AG04450 (cell line): Measurements from ENCODE around the gene PRR14L. TPM values are rescaled to one million over a fixed set of nuclear protein-coding genes. Genes with fewer than 3 reads are reported as not detected.

Experiments used
- CTCF ChIA-PET: fragments of 300-600, 350-600 bp; formaldehyde crosslinking; extraction: SDS; loops from one replicate; lab custom pipeline; 2022; ENCODE audit warnings: antibody characterized with exemption, inconsistent platforms; lab: Charles Lee
- POLR2A ChIA-PET: fragments of 350-600 bp; formaldehyde crosslinking; extraction: SDS; loops from one replicate; lab custom pipeline; 2021; ENCODE audit warnings: antibody characterized with exemption, inconsistent platforms; lab: Yijun Ruan, JAX
- DNase-seq: peaks from one replicate; pipeline ENCODE4 v3.0.0-alpha.2; 2011; ENCODE audit warnings: low read depth, low spot score
- H3K27ac ChIP-seq: one replicate; pipeline ENCODE4 v1.5.1; 2012; ENCODE audit warnings: low read depth, low read length, control low read depth
- H3K27me3 ChIP-seq: one replicate; pipeline ENCODE4 v1.6.0; 2012; ENCODE audit warnings: low read length; ENCODE audit not compliant: control insufficient read depth, insufficient read depth
- H3K4me3 ChIP-seq: 2 replicates; pipeline ENCODE4 v1.5.1; 2011; ENCODE audit warnings: mild to moderate bottlenecking, low read depth, low read length, control low read depth
- H3K9me3 ChIP-seq: 2 replicates; pipeline ENCODE4 v1.5.1; 2012; ENCODE audit warnings: low read length; ENCODE audit not compliant: control insufficient read depth, insufficient read depth
- polyA plus RNA-seq: library from polyadenylated mRNA; depleted of rRNA; stranded (reverse); fragments of >200 nt; gene quantifications from 2 replicates; pipeline ENCODE4 v1.2.3, GENCODE V29; 2011
- TF ChIP-seq, protein P1 (sequence below): IDR thresholded peaks from 2 replicates; pipeline ENCODE4 v1.5.1; 2011; ENCODE audit warnings: low read depth, low read length, control low read depth, inconsistent platforms

Gene PRR14L
- polyA plus RNA-seq, 1 experiment: 16.3 TPM

GRCh38 chr22:31754813-31755212 lies 4.9 kb upstream of the PRR14L start:
- Histone ChIP-seq H3K9me3 (no peaks in the 10 kb centered on the region), H3K27me3 (no peaks in the 10 kb centered on the region), H3K27ac (no peak overlapping the region), H3K4me3 (peak overlapping the region; percentile 88)
- TF ChIP-seq, protein P1, sequence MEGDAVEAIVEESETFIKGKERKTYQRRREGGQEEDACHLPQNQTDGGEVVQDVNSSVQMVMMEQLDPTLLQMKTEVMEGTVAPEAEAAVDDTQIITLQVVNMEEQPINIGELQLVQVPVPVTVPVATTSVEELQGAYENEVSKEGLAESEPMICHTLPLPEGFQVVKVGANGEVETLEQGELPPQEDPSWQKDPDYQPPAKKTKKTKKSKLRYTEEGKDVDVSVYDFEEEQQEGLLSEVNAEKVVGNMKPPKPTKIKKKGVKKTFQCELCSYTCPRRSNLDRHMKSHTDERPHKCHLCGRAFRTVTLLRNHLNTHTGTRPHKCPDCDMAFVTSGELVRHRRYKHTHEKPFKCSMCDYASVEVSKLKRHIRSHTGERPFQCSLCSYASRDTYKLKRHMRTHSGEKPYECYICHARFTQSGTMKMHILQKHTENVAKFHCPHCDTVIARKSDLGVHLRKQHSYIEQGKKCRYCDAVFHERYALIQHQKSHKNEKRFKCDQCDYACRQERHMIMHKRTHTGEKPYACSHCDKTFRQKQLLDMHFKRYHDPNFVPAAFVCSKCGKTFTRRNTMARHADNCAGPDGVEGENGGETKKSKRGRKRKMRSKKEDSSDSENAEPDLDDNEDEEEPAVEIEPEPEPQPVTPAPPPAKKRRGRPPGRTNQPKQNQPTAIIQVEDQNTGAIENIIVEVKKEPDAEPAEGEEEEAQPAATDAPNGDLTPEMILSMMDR: no peak
- DNase-seq: no peak
- ChIA-PET POLR2A (no interaction called here), CTCF (interaction anchor here (1.0 to 1.2 kb wide), 2 partner anchors 90 to 216 kb away, joined by 3 to 5 read pairs; no protein-coding TSS in a partner anchor)

- CTCF ChIA-PET: interaction anchor here (1.6 kb wide), 1 partner anchor 88 kb away, joined by 4 read pairs; no protein-coding TSS in a partner anchor
- Histone ChIP-seq H3K9me3 (no peaks in the 10 kb centered on the region), H3K27ac (peak within 1 kb of the TSS; percentile 93), H3K27me3 (no peaks in the 10 kb centered on the region), H3K4me3 (peak within 1 kb of the TSS; percentile 88)
- TF ChIP-seq, protein P1: 0 out of 2 replicates have a peak, but pooled peaks have one; percentile 5
- DNase-seq: peak; percentile 68
- POLR2A ChIA-PET: interaction anchor here (0.6 to 0.7 kb wide), 2 partner anchors 10 to 43 kb away, joined by 3 to 5 read pairs; no protein-coding TSS in a partner anchor
Observed at GRCh38 chr22:31753634-31754501, 3.9 kb upstream of the PRR14L start, which contains the start of gene DEPDC5. TSS of gene DEPDC5 (plus strand) at chr22:31754019. CDS start at chr22:31754922, 903 bp downstream.

DNA sequence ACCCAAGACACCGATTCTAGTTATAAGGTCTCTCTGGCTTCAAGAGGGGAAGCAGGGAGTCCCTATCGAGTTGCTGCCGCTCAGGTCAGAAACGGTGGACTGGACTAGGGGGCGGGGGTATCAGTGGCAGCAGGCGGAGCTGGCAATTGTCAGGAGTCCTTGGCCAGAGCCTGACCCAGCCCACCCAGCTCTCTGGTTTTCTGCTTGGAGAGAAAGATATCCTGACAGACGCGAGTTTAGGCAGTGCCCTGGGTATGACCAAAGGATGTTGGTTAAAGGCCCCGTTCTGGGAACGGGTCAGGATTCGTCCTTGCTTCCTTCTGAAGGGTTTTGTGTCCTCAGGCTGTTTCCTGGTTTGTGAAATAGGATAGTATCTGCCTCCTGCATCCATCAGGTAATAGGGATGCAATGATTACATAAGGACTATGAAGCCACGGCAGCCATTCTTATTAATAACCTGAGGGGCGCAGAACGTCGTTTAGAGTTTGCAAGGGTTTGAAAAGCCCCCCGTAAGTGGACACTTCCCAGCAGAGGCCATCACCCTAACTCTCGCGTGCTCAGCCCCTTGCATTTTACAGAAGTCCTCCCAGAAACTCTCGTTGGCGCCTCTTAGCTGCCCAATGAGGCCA lies 3.2 kb upstream of the PRR14L start:
- H3K4me3 ChIP-seq: peak overlapping the region; percentile 88
- H3K9me3 ChIP-seq: no peaks in the 10 kb centered on the region
- ChIA-PET CTCF (interaction anchor here (1.6 kb wide), 1 partner anchor 87 kb away, joined by 4 read pairs; no protein-coding TSS in a partner anchor), POLR2A (interaction anchor here (0.7 kb wide), 1 partner anchor 44 kb away, joined by 5 read pairs; no protein-coding TSS in a partner anchor)
- TF ChIP-seq, protein P1: no peak
- no peaks in the 10 kb centered on the region for H3K27me3 ChIP-seq
- no peak for DNase-seq
- H3K27ac ChIP-seq: peak overlapping the region; percentile 93

DNA sequence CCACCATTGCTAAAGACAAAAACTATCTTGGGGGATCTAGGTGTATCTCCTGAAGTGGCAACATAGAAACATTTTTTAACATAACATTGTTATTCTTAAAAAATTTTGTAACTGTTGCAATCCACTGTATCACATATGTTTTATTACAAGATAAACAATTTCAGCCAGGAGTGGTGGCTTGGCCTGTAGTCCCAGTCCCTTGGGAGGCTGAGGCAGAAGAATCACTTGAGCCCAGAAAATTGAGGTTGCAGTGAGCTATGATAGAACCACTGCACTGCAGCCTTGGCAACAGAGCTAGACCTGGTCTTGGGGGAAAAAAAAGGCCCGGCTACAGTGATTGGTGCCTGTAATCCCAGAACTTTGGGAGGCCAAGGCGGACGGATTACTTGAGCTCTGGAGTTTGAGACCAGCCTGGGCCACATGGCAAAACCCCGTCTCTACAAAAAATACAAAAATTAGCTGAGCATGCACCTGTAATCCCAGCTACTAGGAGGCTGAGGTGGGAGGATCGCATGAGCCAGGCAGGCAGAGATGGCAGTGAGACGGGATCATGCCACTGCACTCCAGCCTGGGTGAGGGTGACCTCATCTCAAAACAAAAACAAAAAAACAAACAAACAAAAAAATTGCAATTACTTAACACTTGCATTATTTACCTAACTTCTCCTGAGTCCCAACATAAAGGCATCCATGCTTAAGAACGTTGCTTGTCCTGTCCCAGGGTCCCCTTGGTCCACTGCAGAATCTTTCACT lies 2.3 kb upstream of the PRR14L start:
- POLR2A ChIA-PET: interaction anchor here (0.6 kb wide), 1 partner anchor 218 kb away, joined by 5 read pairs; no protein-coding TSS in a partner anchor
- CTCF ChIA-PET: interaction anchor here (0.7 kb wide), 1 partner anchor 187 kb away, joined by 6 read pairs; no protein-coding TSS in a partner anchor

More for the DNA sequence above, 2.3 kb upstream of the PRR14L start:
- DNase-seq: no peak
- Histone ChIP-seq H3K27ac (no peak overlapping the region), H3K27me3 (no peaks in the 10 kb centered on the region), H3K4me3 (no peak overlapping the region), H3K9me3 (no peaks in the 10 kb centered on the region)
- TF ChIP-seq, protein P1: no peak
